ENCODE data around the gene LSM6. TPM values are rescaled to one million over a fixed set of nuclear protein-coding genes. Genes with fewer than 3 reads are reported as not detected.

LSM6 gene
- total RNA-seq, 1 donor from 2014 or later, result 18.7 TPM

DNA sequence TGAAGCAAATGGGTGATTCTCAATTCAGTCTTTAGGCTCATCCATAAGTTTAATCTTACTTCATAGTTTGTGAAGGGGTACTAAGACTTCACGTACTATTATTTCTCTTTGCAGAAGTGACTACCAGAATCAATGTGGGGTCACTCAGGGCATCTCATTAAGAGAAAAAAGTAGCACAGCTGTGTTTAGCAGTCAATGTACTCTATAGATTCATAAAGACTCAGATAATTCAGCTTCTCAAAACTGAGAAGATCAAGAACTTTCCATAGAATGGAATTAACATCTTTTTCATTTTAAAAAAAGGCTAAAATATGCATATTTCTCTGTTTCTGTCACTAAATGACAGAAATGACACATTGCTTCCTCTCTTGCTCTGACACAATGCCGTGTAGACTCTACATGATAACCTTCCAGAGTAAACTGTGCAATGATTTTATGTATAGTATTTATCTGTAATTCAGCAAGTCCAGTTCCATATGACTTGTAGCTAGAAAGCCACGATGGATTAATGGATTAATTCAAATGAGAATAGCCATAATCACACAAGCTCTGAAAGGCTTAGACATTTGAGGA lies 20.3 kb upstream of the LSM6 start:
- H3K9me3 Mint-ChIP-seq (ENCODE audit: unreplicated experiment), result no peaks in the 10 kb centered on the region
- DNase-seq (ENCODE audit: low read depth) (no peak), FAIRE-seq (no peak)
- Histone ChIP-seq H4K20me1 (ENCODE audit: insufficient read depth, low read length) (no peaks in the 10 kb centered on the region), H3K9ac (ENCODE audit: low read length) (no peak overlapping the region), H2AFZ (ENCODE audit: low read depth, low read length) (no peak overlapping the region), H3K4me3 (ENCODE audit: insufficient read depth, low read depth, low read length) (no peak overlapping the region), H3K27ac (ENCODE audit: low read depth, low read length) (no peak overlapping the region), H3K4me2 (ENCODE audit: low read length) (no peak overlapping the region), H3K79me2 (ENCODE audit: insufficient read depth, low read length) (no peaks in the 10 kb centered on the region), H3K4me1 (ENCODE audit: insufficient read depth, low read length) (no peaks in the 10 kb centered on the region), H3K27me3 (ENCODE audit: insufficient read depth, low read length) (no peaks in the 10 kb centered on the region), H3K9me3 (ENCODE audit: insufficient read depth, low read depth, low read length) (no peaks in the 10 kb centered on the region), H3K36me3 (ENCODE audit: insufficient read depth, low read length) (no peaks in the 10 kb centered on the region)
- H3K36me3 Mint-ChIP-seq (ENCODE audit: low read depth, unreplicated experiment), result no peaks in the 10 kb centered on the region
- H3K27me3 Mint-ChIP-seq (ENCODE audit: low read depth, unreplicated experiment), result no peaks in the 10 kb centered on the region
- no peak overlapping the region for H3K27ac Mint-ChIP-seq (ENCODE audit: unreplicated experiment)
- no peak overlapping the region for H3K4me3 Mint-ChIP-seq (ENCODE audit: unreplicated experiment)
- no peak for TF ChIP-seq EZH2 (IDR thresholded peaks at IDR 0.05; ENCODE audit: insufficient read depth, low read length)
- TF ChIP-seq, protein P1, sequence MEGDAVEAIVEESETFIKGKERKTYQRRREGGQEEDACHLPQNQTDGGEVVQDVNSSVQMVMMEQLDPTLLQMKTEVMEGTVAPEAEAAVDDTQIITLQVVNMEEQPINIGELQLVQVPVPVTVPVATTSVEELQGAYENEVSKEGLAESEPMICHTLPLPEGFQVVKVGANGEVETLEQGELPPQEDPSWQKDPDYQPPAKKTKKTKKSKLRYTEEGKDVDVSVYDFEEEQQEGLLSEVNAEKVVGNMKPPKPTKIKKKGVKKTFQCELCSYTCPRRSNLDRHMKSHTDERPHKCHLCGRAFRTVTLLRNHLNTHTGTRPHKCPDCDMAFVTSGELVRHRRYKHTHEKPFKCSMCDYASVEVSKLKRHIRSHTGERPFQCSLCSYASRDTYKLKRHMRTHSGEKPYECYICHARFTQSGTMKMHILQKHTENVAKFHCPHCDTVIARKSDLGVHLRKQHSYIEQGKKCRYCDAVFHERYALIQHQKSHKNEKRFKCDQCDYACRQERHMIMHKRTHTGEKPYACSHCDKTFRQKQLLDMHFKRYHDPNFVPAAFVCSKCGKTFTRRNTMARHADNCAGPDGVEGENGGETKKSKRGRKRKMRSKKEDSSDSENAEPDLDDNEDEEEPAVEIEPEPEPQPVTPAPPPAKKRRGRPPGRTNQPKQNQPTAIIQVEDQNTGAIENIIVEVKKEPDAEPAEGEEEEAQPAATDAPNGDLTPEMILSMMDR (IDR thresholded peaks at IDR 0.05; ENCODE audit: insufficient read depth, low read depth, low read length), result no peak
- H3K4me1 Mint-ChIP-seq (ENCODE audit: low read depth, unreplicated experiment), result no peaks in the 10 kb centered on the region

DNA sequence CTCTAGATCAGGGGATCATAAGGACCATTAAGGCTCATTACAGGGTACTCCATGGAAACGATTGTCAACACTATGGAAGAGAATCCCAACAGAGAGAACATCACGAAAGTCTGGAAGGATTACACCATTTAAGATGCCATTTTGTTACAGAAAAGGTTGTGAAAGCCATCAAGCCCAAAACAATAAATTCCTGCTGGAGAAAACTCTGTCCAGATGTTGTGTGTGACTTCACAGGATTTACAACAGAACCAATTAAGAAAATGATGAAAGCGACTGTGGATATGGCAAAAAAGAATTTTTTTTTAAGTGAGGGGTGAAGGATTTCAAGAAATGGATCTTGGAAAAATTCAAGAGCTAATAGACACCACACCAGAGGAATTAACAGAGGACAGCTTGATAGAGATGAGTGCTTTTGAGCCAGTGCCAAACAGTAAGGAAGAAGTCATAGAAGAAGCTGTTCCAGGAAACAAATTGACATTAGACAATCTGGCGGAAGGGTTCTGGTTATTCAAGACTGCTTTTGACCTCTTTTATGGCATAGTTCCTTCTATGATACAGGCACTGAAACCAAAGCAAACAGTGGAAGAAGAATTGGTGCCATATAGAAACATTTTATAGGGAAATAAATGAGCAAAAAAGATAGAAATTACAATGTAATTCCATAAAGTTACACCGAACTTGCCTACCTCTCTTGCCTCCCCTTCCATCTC lies 17.3 kb upstream of the LSM6 start:
- Mint-ChIP-seq H3K27ac (ENCODE audit: unreplicated experiment) (no peak overlapping the region), H3K9me3 (ENCODE audit: unreplicated experiment) (peaks cover 4% of the 10 kb centered on the region), H3K27me3 (ENCODE audit: low read depth, unreplicated experiment) (no peaks in the 10 kb centered on the region), H3K36me3 (ENCODE audit: low read depth, unreplicated experiment) (no peaks in the 10 kb centered on the region), H3K4me3 (ENCODE audit: unreplicated experiment) (no peak overlapping the region), H3K4me1 (ENCODE audit: low read depth, unreplicated experiment) (no peaks in the 10 kb centered on the region)
- H3K4me2 ChIP-seq (ENCODE audit: low read length), result no peak overlapping the region
- no peaks in the 10 kb centered on the region for H3K4me1 ChIP-seq (ENCODE audit: insufficient read depth, low read length)
- H3K27ac ChIP-seq (ENCODE audit: low read depth, low read length), result no peak overlapping the region
- no peaks in the 10 kb centered on the region for H3K79me2 ChIP-seq (ENCODE audit: insufficient read depth, low read length)
- TF ChIP-seq, protein P1 (IDR thresholded peaks at IDR 0.05; ENCODE audit: insufficient read depth, low read depth, low read length), result no peak
- TF ChIP-seq EZH2 (IDR thresholded peaks at IDR 0.05; ENCODE audit: insufficient read depth, low read length), result no peak
- H3K36me3 ChIP-seq (ENCODE audit: insufficient read depth, low read length), result no peaks in the 10 kb centered on the region
- DNase-seq (ENCODE audit: low read depth) (no peak), FAIRE-seq (no peak)
- no peak overlapping the region for H3K4me3 ChIP-seq (ENCODE audit: insufficient read depth, low read depth, low read length)
- no peak overlapping the region for H3K9ac ChIP-seq (ENCODE audit: low read length)
- no peaks in the 10 kb centered on the region for H4K20me1 ChIP-seq (ENCODE audit: insufficient read depth, low read length)
- H2AFZ ChIP-seq (ENCODE audit: low read depth, low read length), result no peak overlapping the region
- H3K27me3 ChIP-seq (ENCODE audit: insufficient read depth, low read length), result no peaks in the 10 kb centered on the region
- H3K9me3 ChIP-seq (ENCODE audit: insufficient read depth, low read depth, low read length), result no peaks in the 10 kb centered on the region
